ENCODE results near the gene RPGRIP1L.
A peak's percentile ranks its signal among the peaks of the same experiment; 100 is the strongest.

The RPGRIP1L gene

DNA sequence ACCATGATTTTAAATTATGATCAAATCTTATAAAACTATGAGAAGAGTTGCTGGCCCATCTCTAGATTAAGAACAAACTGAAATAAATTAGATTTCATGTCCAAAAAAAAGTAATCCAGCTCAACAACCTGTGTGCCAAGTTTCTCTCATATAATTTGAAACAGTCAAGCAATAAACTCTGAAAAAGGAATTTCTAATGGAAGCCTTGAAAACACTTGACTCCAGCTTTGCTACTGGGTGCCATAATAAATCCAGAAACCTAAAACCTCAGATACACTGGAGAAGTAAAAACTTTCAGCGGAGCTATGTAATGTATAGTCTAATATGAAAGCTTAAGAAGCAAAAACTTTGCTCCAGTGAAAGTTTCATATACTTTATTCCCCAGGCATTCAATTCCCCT, 25.5 kb downstream of the RPGRIP1L start:
- no peak for DNase-seq (ENCODE audit: extremely low read depth, low read depth)
- TF ChIP-seq, protein P1, sequence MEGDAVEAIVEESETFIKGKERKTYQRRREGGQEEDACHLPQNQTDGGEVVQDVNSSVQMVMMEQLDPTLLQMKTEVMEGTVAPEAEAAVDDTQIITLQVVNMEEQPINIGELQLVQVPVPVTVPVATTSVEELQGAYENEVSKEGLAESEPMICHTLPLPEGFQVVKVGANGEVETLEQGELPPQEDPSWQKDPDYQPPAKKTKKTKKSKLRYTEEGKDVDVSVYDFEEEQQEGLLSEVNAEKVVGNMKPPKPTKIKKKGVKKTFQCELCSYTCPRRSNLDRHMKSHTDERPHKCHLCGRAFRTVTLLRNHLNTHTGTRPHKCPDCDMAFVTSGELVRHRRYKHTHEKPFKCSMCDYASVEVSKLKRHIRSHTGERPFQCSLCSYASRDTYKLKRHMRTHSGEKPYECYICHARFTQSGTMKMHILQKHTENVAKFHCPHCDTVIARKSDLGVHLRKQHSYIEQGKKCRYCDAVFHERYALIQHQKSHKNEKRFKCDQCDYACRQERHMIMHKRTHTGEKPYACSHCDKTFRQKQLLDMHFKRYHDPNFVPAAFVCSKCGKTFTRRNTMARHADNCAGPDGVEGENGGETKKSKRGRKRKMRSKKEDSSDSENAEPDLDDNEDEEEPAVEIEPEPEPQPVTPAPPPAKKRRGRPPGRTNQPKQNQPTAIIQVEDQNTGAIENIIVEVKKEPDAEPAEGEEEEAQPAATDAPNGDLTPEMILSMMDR (IDR thresholded peaks at IDR 0.05; ENCODE audit: low read depth, low read length), result no peak

DNA sequence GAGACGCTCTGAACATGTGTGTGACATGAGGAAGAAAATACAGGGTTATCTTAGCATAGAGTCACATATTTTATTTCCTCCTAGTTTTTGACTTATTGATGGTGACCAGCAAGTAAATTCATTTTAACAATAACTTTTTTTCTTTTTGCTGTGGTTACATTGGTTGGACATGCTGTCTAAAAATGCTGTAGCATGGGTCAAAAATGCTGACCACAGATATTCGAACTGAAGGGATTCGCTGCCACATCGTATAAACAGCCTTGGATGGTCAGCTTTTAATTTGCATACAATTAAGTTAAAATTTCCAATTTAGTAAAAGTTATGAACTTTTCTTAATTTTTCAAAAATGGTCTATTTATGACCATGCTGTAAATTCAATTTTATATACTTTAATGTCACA, 30.5 kb downstream of the RPGRIP1L start:
- TF ChIP-seq, protein P1 (IDR thresholded peaks at IDR 0.05; ENCODE audit: low read depth, low read length), result no peak
- DNase-seq (ENCODE audit: extremely low read depth, low read depth), result no peak

DNA sequence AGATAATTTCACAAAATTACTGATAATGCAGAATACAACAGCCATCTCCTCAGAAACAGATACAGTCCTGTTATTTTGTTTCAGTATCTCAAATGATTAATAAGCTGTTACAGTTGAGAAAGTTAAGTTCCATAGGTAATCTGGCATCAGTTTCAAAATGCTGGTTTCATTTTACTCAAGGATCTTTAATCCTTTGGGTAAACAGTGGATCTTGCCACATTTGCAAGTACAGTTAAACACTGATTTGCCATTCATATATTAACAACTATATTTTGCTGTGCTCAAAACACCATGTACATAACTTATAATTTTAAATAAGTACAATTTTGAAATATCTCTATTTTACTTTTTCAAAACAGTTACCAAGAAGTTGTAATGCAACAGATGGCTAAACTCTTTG, 31.2 kb downstream of the RPGRIP1L start:
- DNase-seq (ENCODE audit: extremely low read depth, low read depth), result no peak
- TF ChIP-seq, protein P1 (IDR thresholded peaks at IDR 0.05; ENCODE audit: low read depth, low read length), result no peak

DNA sequence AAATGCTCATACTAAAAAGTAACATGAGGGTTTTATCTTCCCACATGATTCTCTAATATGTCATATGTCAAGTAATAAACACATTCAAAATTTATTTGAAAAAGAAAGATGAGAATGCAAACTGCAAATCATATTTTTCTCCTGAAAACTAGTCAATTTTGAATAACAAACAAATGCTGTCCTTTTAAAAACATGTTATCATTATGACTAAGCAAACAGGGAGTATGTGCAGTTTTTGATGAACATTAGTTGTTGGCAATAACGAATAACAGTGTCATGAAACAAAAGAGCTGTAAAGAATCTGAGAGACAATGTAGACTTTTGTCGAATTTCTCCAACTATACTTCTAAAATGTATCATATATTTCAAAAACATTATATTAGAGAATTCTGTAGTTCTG, 34.8 kb downstream of the RPGRIP1L start:
- TF ChIP-seq, protein P1 (IDR thresholded peaks at IDR 0.05; ENCODE audit: low read depth, low read length), result no peak
- no peak for DNase-seq (ENCODE audit: extremely low read depth, low read depth)

DNA sequence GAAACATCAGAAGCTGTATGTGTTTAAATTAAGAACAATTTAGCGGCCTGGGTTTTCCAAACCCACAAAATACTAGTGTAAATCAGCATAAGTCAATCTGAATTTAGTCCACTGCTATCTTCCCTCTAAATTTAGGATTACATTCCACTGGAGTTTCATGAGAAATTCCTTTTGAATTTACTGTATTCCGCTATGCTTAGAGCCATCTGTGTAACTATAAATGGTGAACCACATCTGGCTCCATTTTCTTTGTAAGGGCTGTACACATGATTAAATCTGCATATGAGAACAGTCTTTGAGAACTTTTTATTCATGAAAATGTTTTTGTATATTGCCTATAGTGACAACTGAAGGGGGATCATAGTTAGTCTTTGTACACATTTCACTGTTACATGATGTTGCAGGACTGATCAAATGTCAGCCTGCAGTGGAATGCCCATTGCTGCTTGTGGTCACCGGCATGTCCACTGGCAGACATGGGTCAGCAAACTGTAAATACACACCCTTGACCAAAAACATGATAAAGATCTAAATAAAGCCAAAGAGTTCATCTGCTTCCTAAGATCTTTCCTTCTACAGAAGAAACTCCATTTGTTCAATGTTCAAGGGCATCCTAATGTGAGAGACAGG, 36.8 kb downstream of the RPGRIP1L start:
- DNase-seq (ENCODE audit: extremely low read depth, low read depth), result peak; percentile 53
- TF ChIP-seq, protein P1 (IDR thresholded peaks at IDR 0.05; ENCODE audit: low read depth, low read length), result no peak

DNA sequence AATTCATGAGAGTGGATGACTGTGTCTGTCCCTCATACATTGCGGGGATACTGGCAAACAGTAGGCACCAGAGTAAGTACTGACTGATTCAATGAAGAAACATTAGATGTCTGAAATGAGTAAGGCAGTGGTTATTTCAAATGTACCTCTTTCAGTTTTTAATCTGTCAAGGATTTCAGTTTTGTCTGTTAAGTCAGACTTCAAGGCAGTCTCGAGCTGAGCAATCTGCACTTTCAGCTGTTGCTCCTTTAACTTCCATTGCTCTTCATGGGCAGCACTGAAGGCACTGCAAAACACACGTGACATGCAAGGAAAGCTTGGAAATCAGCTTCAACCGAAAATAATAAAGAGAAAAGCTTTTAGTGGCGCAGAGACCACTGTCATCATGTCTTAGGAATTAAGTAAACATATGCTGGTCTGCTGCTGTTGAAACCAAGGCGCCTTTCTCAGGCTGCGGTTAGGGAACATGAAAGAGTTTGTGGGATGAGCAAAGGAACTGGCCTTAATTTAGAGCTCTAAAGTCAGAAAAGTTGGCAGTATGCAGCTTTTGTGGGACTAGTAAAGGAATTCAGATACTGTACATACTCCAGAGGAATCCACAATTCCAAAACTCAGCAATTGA, 38.8 kb downstream of the RPGRIP1L start:
- TF ChIP-seq, protein P1 (IDR thresholded peaks at IDR 0.05; ENCODE audit: low read depth, low read length), result no peak
- peak; percentile 62 for DNase-seq (ENCODE audit: extremely low read depth, low read depth)

DNA sequence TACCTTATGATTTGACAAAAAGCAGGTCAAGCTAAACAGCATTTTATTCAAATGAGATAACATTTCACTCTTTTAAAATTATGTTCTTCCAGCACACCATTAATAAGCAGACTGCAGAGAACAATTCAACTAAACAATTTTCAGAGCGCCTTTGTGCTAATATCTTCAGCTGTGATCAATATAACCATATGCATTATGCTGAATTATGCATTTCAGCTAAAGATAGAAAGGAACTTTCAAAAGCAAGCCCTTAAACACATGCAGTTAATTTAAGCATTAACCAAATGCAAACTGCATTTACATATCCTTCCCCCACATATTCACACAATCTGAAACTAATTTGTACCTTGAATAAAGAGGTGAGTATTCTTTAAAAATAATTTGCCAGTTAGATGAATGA, 41.6 kb downstream of the RPGRIP1L start:
- TF ChIP-seq, protein P1 (IDR thresholded peaks at IDR 0.05; ENCODE audit: low read depth, low read length), result no peak
- no peak for DNase-seq (ENCODE audit: extremely low read depth, low read depth)
